NCI-H2029 (cell line): Measurements from ENCODE around the gene IL3.

Experiments used
- DNase-seq: peaks from one replicate; lab custom pipeline; 2025; lab: John Stamatoyannopoulos, UW

The IL3 gene

GRCh38 chr5:132057498-132058255 is 2.8 kb upstream of the IL3 start:
- DNase-seq = no peak

- no peak for DNase-seq
Measured at GRCh38 chr5:132058646-132059042, 1.8 kb upstream of the IL3 start.

GRCh38 chr5:132059043-132059695 is 1.3 kb upstream of the IL3 start:
- no peak for DNase-seq

- DNase-seq = no peak
Measured at GRCh38 chr5:132059696-132060500, 557 bp upstream of the IL3 start.

GRCh38 chr5:132063090-132063911 is 2.8 kb downstream of the IL3 start:
- DNase-seq = peak; percentile 39

GRCh38 chr5:132064140-132064539 is 3.7 kb downstream of the IL3 start:
- DNase-seq = no peak

- peak; percentile 48 for DNase-seq
Measured at GRCh38 chr5:132064738-132065331, 4.4 kb downstream of the IL3 start.

GRCh38 chr5:132065351-132065937 is 5.0 kb downstream of the IL3 start:
- DNase-seq = peak; percentile 44

GRCh38 chr5:132065951-132066701 is 5.7 kb downstream of the IL3 start:
- no peak for DNase-seq

GRCh38 chr5:132066871-132067270 is 6.4 kb downstream of the IL3 start:
- DNase-seq = no peak

- DNase-seq = no peak
Measured at GRCh38 chr5:132067451-132067850, 7.0 kb downstream of the IL3 start.

- DNase-seq = no peak
Measured at GRCh38 chr5:132067941-132068808, 7.7 kb downstream of the IL3 start.

- DNase-seq = no peak
Measured at GRCh38 chr5:132069561-132069960, 9.1 kb downstream of the IL3 start.

- no peak for DNase-seq
Measured at GRCh38 chr5:132069994-132070393, 9.5 kb downstream of the IL3 start.

- no peak for DNase-seq
Measured at GRCh38 chr5:132070460-132071337, 10.2 kb downstream of the IL3 start.

- DNase-seq = no peak
Measured at GRCh38 chr5:132071338-132071707, 10.9 kb downstream of the IL3 start.

- DNase-seq = no peak
Measured at GRCh38 chr5:132072070-132072469, 11.6 kb downstream of the IL3 start.

- peak; percentile 65 for DNase-seq
Measured at GRCh38 chr5:132072528-132072927, 12.1 kb downstream of the IL3 start.
